ENCODE measurements around the gene RICTOR.

DNA sequence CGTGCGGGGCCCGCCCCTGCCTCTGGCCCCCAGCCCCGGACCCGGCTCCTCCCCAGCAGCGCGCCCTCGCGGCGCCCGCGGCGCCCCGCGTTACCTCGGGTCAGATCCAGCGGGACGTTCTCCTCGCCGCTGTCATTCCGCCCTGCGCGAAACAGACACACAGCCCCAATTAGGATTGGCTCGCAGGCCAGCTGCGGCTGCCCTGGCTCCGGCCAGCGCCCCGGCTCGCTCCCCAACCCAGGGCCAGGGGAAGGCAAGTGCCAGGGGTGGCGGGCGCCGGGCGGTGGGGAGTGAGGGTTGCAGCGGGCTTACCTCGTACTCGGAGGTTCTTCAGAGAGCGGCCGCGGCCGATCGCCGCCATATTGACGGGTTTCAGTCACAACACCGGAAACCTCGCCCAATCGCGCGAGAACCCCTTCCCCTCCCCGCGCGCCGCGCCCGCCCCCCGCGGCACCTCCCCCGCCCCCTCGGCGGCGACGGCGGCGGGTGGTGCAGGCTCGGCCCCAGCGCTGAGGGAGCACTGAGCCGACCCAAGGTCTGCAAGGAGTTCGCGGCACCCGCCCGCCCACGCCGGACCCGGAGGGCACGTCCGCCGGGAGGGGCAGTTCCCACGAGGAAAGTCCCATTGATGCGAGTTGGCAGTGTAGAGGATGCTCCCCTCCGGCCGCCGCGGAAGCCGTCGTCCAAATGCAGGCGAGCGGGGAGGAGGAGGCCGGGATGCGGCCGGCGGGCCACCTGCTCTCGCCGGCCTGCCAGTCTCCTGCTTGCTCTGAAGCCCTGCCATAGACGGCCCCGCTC, at the start of gene RICTOR:
- TF ChIP-seq POLR2A (IDR thresholded peaks at IDR 0.05) = peak in 3 of 4 donors; percentile 54 to 85 (median 60)
- TF ChIP-seq, protein P1, sequence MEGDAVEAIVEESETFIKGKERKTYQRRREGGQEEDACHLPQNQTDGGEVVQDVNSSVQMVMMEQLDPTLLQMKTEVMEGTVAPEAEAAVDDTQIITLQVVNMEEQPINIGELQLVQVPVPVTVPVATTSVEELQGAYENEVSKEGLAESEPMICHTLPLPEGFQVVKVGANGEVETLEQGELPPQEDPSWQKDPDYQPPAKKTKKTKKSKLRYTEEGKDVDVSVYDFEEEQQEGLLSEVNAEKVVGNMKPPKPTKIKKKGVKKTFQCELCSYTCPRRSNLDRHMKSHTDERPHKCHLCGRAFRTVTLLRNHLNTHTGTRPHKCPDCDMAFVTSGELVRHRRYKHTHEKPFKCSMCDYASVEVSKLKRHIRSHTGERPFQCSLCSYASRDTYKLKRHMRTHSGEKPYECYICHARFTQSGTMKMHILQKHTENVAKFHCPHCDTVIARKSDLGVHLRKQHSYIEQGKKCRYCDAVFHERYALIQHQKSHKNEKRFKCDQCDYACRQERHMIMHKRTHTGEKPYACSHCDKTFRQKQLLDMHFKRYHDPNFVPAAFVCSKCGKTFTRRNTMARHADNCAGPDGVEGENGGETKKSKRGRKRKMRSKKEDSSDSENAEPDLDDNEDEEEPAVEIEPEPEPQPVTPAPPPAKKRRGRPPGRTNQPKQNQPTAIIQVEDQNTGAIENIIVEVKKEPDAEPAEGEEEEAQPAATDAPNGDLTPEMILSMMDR (IDR thresholded peaks at IDR 0.05) = no peak
